ENCODE results near the gene ZNF92. TPM values are rescaled to one million over a fixed set of nuclear protein-coding genes. Genes with fewer than 3 reads are reported as not detected.
"Not testable (repeated sequence)": the region's sequence is repeated elsewhere in the genome, so short reads cannot be mapped to it uniquely, and the experiment has no call there.

The ZNF92 gene
- 4.0 and 4.5 TPM in 2 replicates for total RNA-seq

DNA sequence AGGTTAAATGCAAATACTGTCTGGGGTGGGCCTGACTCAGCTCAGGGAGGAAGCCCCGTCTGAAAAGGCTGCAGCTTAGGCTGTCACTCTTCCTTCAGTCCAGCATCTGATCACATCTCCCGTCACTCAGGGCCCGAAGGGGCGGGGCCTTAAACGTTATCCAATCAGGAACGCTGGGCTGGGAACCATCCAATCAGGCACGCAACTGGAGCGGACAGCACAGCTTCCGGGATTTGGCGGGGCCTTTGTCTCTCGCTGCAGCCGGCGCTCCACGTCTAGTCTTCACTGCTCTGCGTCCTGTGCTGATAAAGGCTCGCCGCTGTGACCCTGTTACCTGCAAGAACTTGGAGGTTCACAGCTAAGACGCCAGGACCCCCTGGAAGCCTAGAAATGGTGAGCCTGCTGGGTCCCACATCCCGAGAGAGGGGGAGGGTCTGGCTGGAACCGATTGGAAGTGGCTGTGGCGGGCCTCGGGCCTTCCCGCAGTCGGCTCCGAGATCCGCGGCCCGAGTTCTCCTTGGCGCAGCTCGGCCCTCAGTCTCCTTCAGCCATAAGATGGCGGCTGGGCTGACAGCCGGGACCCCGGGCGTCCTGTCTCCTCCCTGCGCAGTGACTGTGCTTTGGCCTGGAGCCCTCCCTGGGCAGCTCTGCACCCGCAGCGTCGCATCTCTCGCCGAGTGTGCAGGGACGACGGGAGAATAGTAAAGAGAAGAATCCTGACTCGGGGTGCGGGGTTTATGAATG is at the start of gene ZNF92:
Gene ZNF92, plus strand, starts transcription at position 248 of the 744 bp plus-strand sequence. Its CDS starts 143 bp downstream, at position 391.
- DNase-seq (ENCODE audit: low read depth) (peak; percentile 94), FAIRE-seq (no peak)
- TF ChIP-seq, protein P1, sequence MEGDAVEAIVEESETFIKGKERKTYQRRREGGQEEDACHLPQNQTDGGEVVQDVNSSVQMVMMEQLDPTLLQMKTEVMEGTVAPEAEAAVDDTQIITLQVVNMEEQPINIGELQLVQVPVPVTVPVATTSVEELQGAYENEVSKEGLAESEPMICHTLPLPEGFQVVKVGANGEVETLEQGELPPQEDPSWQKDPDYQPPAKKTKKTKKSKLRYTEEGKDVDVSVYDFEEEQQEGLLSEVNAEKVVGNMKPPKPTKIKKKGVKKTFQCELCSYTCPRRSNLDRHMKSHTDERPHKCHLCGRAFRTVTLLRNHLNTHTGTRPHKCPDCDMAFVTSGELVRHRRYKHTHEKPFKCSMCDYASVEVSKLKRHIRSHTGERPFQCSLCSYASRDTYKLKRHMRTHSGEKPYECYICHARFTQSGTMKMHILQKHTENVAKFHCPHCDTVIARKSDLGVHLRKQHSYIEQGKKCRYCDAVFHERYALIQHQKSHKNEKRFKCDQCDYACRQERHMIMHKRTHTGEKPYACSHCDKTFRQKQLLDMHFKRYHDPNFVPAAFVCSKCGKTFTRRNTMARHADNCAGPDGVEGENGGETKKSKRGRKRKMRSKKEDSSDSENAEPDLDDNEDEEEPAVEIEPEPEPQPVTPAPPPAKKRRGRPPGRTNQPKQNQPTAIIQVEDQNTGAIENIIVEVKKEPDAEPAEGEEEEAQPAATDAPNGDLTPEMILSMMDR (IDR thresholded peaks at IDR 0.05; ENCODE audit: insufficient read depth, low read length, severe bottlenecking) = no peak
- Histone ChIP-seq H3K36me3 (ENCODE audit: control insufficient read depth, insufficient read depth, low read length) (no peaks in the 10 kb centered on the region), H3K27me3 (ENCODE audit: control insufficient read depth, insufficient read depth, low read length) (no peaks in the 10 kb centered on the region), H3K4me3 (ENCODE audit: low read depth, low read length) (peak within 1 kb of the TSS; percentile 69)

DNA sequence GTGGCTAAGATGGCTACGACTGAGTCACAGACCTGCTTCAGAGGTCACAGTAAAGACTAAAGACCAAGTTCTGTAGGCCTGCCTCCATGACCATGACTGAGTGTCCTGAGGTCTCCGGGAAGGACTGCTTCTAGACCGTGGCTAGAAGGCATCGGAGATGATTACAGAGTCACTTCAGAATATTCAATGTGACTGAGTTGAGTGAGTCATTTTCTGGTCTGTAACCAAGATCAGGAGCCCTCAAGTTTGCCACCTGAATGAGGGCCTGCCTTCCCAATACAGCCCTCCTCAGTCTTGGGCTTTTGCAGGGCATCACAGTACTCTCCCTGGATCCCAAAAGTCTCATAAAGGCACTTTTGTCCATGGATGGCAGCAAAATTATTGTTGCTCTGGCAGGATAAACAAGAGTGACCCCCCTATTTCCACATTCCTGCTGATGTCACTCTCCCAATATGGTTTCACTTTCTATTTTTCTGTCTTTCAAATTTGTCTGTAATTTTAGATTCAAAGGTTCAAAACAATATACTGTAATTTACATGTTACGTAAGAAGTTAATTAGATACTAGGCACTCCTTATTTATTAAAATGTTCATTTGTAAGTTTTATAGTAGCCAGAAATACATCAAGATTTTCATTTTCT is 47.7 kb upstream of the ZNF92 start:
- TF ChIP-seq, protein P1 (IDR thresholded peaks at IDR 0.05; ENCODE audit: insufficient read depth, low read length, severe bottlenecking) = no peak
- H3K4me3 ChIP-seq (ENCODE audit: low read depth, low read length) = no peak overlapping the region
- FAIRE-seq (peak; percentile 81), DNase-seq (ENCODE audit: low read depth) (no peak)
- no peaks in the 10 kb centered on the region for H3K36me3 ChIP-seq (ENCODE audit: control insufficient read depth, insufficient read depth, low read length)
- no peaks in the 10 kb centered on the region for H3K27me3 ChIP-seq (ENCODE audit: control insufficient read depth, insufficient read depth, low read length)

DNA sequence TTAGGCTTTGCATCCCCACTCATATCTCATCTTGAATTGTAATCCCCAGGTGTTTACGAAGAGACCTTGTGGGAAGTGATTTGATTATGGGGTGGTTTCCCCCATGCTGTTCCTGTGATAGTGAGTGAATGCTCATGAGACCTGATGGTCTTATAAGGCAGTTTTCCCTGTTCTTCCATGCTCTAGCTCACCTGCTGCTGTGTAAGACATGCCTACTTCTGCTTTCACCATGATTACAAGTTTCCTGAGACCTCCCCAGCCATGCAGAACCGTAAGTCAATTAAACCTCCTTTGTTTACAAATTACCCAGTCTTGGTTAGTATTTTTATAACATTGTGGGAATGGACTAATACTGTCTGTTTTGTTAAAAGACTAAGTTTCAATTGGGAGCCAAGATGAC is 35.3 kb upstream of the ZNF92 start:
- TF ChIP-seq, protein P1 (IDR thresholded peaks at IDR 0.05; ENCODE audit: insufficient read depth, low read length, severe bottlenecking) = no peak
- Histone ChIP-seq H3K27me3 (ENCODE audit: control insufficient read depth, insufficient read depth, low read length) (no peaks in the 10 kb centered on the region), H3K4me3 (ENCODE audit: low read depth, low read length) (no peak overlapping the region), H3K36me3 (ENCODE audit: control insufficient read depth, insufficient read depth, low read length) (no peaks in the 10 kb centered on the region)
- FAIRE-seq (no peak), DNase-seq (ENCODE audit: low read depth) (no peak)

- FAIRE-seq (no peak), DNase-seq (ENCODE audit: low read depth) (no peak)
- Histone ChIP-seq H3K36me3 (ENCODE audit: control insufficient read depth, insufficient read depth, low read length) (no peaks in the 10 kb centered on the region), H3K27me3 (ENCODE audit: control insufficient read depth, insufficient read depth, low read length) (no peaks in the 10 kb centered on the region), H3K4me3 (ENCODE audit: low read depth, low read length) (no peak overlapping the region)
- TF ChIP-seq, protein P1 (IDR thresholded peaks at IDR 0.05; ENCODE audit: insufficient read depth, low read length, severe bottlenecking) = no peak
Measured at GRCh38 chr7:65339257-65339656, 34.4 kb upstream of the ZNF92 start.

DNA sequence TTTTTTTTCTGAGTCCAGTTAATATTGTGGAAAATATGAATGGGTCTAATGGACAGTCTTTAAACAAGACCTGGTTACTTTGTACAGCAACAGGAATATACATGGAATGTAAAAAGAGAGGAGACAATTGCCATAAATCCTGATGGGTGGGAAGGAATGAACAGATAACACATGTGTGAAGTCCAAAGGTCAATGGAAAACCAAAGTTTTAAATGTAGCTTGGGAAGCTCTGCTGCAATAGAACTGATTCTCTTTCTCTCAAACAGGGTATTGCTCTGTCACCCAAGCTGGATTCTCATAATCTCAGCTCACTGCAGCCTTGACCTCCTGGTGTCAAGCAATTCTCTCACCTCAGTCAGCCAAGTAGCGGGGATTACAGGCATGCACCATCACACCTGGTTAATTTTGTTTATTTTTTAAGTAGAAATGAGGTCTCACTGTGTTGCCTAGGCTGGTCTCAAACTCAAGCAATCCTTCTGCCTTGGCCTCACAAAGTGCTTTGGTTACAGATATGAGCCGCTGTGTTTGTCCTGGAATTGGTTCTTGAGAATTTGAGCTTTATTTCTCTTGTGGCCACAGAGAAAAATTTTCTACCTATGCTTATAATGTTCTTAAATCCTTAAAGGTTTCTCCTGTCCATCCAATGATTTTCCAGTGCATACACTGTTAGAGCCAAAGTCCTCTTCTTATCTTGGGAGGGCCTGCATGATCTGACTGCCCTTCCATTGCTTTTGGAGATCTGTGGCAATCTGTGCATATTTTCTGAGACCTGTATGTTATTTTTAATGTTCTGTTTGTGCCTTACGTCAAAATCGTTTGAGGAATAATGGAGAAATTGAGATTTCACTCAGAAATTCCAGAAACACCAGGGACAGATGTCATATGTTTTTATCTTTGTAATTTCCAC is 30.7 kb upstream of the ZNF92 start:
- H3K27me3 ChIP-seq (ENCODE audit: control insufficient read depth, insufficient read depth, low read length) = no peaks in the 10 kb centered on the region
- FAIRE-seq = no peak
- TF ChIP-seq, protein P1 (IDR thresholded peaks at IDR 0.05; ENCODE audit: insufficient read depth, low read length, severe bottlenecking) = no peak
- no peaks in the 10 kb centered on the region for H3K36me3 ChIP-seq (ENCODE audit: control insufficient read depth, insufficient read depth, low read length)
- H3K4me3 ChIP-seq (ENCODE audit: low read depth, low read length) = no peak overlapping the region
- DNase-seq (ENCODE audit: low read depth) = no peak

GRCh38 chr7:65344541-65344940 is 29.1 kb upstream of the ZNF92 start:
- H3K27me3 ChIP-seq (ENCODE audit: control insufficient read depth, insufficient read depth, low read length); DNase-seq (ENCODE audit: low read depth); H3K4me3 ChIP-seq (ENCODE audit: low read depth, low read length); H3K36me3 ChIP-seq (ENCODE audit: control insufficient read depth, insufficient read depth, low read length); FAIRE-seq: not testable (repeated sequence)

Measured in bronchial epithelial cell (primary cell).